Tibial nerve (tissue), 3 donors: ENCODE results near the gene AIMP1.

Source experiments
- EP300 ChIP-seq, 2 donors: sonication (generic); formaldehyde crosslinking; IDR thresholded peaks; one replicate each; pipeline ENCODE4 v1.6.1; 2017; ENCODE audit warnings: antibody characterized with exemption in 2 of 2, mild to moderate bottlenecking in 1 of 2
- POLR2A ChIP-seq, 2 donors: fragments of 450-650 bp; IDR thresholded peaks; one replicate each; pipeline ENCODE4 v1.6.1; 2017; ENCODE audit warnings: antibody characterized with exemption in 2 of 2, mild to moderate bottlenecking in 2 of 2, moderate library complexity in 2 of 2

DNA sequence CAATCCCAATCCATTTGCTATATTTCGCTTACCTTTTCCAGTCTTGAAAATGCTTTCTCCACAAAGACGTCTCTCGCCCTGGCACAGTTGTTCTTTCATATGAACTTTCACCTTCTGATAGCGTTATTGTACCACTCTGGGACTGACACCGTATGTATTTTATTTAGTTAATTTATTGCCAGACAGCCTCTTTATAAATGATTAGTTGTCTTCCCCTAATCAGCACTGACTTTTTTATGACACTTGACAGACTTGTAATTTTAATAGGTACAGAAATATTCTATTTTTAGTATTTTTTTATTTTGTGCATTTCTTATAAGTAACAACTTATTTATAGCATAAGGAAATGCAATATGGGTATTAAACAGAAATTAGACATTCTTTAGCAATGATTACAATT is 52.3 kb downstream of the AIMP1 start, which contains the start of gene GIMD1:
- TF ChIP-seq POLR2A (IDR thresholded peaks at IDR 0.05) (no peak), EP300 (IDR thresholded peaks at IDR 0.05) (no peak)
